NCI-H2171 (cell line): ENCODE data around the gene KCTD6.

Experiments used
- DNase-seq: peaks from one replicate; lab custom pipeline; 2025; lab: John Stamatoyannopoulos, UW

Gene KCTD6

DNA sequence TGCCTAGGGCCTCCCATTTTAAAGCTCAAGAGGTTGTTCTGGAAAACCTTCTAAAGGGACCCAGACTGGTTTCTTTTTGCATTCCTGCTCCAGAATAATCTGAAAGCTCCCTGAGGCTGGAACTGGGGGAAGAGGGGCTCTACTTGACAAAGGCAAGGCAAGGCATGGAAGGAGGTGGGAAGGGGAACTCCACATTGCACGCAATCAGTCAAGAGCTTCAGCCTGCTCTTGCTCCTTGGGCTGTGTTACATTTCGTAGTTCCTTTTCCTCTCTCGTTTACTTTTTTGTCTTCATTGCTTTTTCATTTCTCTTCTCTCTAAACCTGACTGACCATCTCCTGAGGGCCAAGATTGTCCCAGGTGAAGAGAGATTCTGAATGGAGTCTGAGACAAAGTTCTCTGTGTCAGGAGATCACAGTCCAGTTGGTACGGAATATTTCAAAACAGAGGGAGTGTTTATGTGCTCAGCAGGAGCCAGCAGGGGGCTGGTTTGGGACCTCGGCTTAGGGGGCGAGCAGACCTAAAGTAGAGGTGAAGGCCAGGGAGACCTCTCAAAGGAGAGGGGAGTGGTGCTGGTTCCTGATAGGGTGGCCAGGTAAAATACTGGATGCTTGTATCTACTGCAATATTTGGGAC lies 6.0 kb upstream of the KCTD6 start:
- no peak for DNase-seq

DNA sequence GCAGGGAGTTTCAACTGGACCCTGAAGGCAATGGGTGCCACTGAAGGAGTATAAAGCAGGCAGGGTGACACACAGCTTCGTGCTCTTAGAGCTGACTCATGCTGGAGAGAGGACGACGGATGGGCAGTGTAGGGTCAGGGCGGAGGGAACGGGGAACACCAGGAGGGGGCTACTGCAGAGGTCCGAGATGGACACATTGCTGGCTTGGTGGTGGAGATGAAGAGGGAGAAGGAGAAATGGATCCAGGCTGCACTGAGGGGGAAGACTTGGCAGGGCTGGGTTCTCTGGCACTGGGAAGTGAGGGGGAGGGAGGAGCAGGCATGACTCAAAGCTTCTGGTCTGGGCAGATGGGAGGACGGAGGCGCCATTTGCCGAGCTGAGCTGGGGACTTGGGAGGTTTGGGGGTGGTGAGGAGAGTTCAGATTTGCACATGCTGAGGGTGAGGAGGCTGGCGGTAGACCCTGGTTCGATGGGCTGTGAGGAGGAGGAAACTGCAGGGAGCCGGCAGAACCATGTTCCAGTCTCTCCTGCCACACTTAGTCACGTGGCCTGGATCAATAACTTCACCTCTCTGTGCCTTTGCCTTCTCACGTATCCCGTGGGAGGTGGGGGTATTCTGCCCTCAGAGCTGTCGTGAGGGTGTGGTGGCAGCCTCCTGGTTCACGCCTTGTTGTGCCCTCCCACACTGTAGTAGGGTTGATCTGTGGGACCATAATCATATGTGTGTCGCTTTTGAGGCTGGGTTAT lies 4.6 kb upstream of the KCTD6 start:
- DNase-seq: no peak

DNA sequence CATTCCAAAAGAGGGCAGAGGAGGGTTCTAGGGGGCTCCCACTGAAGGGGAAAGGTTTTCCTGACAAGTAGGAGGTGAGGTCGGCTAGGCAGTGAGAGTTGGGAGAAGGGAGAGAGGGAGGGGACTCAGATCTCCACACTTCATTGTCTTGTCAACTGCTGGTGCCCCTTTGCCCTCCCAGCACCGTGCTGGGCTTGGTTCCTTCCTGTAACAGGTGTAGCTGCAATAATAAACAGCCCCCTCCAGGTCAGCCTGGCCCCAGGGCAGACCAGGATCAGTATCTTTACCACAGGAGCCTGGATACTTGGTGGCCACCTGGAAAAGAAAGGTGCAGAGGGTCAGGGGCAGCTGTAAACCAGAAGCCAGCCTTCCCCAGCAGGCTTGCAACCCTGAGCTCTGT lies 2.9 kb upstream of the KCTD6 start:
- DNase-seq: no peak

DNA sequence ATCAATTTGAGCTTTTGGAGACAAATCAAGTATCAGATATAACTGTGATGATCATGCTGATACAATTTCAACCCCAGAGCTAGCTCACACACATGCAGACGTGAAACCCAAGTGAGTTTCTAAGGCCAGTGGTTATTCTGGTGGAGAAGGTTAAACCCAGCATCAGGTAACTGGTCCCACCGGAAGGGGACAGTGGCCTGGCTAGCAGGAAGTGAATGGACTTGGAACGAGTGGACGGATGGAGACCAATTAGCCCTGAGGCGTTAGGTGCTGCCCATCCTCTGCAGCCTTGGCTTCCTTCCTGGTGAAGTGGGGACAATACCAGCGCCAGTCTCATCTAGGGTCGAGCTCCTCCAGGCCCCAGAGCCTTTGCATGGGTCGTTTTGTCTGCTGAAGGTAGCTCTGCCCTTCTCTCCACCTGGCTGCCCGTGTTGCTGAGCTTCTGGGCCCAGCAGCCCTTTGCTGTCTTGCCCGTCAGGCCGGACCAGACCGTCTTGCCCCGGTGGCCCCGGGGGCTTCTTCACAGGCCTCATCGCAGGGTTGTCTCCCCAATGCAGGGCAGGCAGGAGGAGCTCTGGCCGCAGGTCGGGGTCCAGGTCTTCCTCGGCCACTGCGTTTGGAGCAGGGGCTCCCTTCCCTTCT lies 915 bp upstream of the KCTD6 start:
- DNase-seq: no peak

DNA sequence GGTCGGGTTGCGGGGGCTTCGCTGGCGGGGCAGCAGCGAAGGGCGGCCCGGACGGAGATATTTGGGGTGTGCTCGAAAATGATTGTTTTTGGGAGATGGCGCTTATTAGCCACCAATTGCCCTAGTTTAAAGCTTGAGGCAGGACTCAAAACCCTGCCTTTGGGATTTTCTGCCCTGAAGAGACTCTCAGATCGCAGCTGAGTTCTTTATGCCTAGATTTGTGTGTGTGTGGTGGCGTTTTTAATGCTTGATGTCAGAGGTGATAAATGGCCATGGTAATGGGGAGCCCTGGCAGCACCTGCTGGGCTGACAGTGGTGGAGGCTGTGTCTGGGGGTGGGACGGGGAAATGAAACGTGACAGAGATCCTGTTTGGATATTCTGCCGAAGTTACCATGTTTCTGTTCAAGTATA lies 604 bp downstream of the KCTD6 start:
- no peak for DNase-seq

DNA sequence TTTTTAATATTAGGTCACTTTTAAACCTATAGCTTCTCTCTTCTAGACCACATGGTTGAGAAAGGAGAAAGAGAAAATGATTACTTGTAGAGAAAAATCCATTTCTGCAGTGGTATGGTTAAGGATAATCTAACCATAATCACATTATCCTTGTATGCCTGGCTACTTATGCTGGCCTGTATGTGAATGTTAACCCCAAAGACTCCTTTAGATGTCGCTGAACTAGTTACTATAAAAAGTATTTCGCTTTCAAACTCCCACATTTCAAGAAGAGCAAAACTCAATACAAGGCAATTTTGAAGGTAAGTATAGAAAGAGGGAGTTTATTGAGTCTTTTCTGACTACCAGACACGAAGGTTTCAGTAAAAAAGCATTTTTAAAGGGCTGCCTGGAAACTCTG lies 2.2 kb downstream of the KCTD6 start:
- no peak for DNase-seq

DNA sequence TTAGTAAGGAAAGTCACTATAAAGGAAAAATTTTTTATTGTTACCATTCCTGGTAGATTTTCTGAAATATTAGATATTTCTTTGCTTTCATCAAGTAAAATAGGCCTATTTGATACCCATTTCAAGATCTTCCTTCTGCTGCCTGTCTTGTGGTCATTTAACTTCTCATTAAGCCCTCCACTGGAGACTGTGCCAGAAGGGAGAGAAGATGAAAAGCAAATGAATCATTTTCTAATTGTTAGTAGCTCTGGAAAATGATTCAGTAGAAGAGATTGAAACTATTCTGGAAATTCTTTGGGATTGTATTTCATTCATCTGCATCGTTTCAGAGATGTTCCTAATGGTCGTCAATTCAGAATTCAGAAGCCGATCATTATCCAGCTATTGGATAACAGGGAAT lies 3.2 kb downstream of the KCTD6 start:
- DNase-seq: no peak

DNA sequence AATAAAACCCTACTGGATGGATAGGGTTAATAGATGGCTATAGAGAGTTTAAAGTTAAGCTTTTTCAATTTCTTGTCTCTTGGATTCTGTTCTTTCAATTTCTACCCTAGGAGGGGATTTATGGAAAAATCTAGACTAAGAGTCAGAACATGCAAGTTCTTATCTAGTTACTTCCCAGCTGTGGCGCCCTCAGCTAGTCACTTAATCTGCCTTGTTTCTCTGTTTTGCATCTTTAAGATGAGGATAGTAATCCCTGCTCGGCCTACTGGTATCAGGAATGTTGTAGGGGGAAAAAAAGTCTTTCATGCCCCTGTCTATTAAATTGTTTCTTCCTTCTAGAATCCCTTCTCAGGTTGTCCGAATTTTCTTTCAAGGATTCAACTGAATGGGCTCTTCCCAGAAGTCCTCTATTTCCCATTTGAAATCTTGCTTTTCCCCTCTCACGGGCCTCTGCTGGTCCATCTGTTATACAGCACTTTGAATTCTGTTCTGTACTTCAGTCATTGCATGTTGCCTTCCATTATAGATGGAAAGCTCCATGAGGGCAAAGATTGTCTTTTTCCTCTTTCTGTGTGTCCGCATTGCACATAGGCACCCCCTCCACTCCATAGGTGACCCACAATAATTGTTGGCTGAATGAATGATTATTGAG lies 4.4 kb downstream of the KCTD6 start:
- DNase-seq: no peak

DNA sequence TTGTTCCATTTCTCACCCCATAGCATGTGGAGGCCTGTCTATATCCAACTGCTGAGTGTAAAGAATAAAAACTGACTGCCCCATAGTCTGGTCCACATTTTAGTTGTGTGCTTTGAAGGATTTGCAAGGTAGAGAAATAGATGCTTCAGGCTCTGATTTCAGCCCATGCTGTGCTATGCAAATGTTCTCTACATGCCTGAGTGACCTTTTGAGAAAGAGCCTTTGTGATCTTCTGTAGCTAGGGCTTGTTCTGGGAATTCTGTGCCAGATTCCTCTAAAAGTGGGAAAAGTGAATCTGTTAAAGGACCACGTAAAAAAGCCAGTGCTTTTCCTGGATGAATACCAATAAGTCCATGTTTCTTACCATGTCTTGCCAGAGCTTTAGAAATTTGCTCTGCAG lies 5.2 kb downstream of the KCTD6 start:
- no peak for DNase-seq

DNA sequence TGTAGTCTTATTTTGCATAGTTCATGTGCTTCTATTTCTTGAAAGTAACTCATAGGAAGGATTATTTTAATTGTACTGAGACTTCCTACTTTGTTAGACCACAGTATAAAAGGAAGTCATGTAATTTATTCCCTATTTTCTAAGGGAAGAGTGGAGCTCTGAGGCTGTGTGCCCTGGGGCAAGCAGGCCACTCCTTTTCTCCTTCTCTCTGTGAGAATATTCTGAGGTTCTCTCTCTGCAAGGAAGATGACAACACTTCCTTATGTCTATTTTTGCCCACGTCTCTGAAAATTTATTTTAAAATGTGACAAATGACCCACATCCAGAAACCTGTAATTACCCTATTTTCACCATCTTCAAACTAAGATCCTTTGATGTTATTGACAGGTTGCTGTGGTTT lies 11.0 kb downstream of the KCTD6 start:
- no peak for DNase-seq

DNA sequence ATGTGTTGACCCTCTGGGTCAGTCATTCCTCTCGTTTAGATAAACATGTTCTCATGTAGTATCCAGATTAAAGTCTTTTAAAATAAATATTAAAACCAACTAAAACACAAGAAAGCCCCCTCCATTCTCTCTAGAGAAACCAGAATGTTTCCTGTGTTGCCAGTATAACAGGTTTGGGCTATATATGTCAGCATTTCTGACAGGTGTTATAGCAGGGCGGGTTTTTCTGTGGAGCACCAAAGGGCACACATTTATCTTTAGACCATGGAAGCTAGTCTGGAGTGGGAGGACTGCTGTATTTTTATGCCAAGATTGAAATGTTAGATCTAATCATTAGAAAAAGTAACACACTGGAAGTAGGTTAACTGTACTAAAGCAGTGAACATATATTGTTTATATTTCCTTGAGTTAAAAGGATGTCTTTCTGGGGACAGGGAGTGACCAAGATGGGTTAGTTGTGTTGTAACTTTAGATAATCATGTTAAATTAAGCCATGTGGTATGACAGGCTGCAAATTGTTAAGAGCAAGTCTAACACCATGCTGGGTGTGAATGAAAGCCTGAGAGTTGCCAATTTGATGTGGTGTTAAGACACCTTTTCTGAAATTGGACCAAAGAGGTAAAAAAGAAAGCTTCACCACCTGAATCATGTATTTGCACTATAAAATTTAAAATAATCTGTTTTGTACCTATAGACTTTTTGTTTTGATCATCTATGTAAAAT lies 15.6 kb downstream of the KCTD6 start:
- no peak for DNase-seq

DNA sequence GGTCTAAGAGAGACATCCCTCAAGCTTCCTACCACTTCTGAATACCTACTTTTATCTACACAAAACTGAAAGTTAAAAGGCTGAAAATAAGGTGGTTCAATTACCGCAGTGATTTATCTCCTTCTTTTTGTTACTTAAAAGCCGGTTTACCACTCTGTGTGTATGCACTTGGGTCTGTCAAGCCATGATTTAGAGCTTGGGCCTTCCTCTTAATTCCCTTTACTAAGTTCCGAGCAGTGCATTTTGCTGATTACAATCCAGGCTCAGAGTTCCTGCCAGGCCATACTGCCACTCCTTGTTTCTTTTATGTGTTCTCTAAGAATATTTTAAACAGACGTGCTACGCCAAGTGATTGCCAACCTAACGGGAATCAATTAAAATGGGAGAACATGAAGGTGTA lies 16.5 kb downstream of the KCTD6 start:
- DNase-seq: no peak

DNA sequence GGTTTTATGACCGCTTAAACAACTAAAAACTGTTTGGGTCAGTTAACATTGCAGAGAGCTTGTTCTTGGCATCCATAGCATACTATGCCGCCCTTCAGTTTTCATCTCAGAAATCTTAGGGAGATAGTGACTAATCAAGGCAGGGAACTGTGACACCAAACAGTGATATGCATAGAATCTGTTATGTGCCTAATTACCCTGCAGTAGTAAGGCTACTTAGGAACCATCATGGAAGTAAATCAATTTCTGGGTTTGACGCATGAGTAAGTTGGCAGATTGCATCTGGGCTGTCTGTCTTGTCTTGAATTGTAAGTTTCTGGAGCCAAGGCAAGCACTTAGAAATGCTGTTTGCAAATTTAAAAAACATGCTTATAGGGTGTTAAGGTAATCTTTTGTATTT lies 22.5 kb downstream of the KCTD6 start:
- no peak for DNase-seq

DNA sequence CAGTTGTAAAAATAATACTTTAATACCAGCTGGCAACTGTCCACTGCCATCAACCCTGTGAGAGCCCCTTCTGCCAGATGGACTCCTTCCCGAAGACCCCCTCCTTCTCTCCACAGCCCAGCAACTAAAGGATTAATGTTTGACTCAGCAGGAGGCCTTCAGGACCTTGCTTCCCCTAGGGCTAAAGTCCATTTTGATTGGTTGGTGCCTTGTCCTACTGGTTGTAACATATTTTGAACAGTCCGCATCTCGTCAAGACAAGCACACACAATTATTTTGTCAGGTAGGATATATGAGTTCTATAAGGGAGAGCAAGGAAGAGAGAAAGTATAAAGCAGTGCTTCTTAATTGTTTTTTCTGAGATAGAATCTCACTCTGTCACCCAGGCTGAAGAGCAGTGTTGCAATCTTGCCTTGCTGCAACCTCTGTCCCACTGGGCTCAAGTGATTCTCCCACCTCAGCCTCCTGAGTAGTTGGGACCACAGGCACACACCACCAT lies 26.4 kb downstream of the KCTD6 start:
- DNase-seq: no peak

DNA sequence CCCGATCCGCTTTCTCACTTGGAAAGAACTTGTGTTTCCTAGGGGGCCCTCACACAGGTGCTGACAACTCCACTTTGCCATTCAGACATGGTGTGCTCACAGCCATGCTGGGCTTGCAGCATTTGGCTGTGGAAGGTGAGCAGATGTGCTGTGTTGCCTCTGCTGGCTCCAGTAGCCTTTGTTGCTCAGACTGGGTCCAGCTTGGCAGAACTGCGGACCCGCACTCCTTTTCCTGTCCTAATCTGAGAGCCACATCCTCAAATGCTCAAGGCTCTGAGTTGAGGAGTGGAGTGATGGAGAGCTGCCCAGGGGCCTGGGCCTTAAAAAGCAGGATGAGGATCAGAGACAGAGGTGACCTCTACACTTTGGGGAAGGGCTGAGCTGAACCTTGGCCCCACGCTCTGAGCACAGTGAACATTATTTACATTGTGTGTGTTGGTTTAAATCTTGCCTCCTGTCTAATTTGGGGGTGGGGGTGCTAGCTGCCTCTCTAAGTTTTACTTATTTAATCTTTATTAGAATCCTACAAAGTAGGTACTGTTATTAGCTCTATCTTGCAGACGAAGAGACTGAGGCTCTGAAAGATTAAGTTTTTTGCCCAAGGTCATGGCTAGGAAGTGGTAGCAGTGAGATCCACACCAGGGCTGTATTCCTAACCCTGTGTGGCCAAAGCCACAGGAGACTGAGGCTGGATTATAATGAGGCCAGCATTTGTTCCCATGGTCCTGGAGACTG lies 27.9 kb downstream of the KCTD6 start:
- no peak for DNase-seq

DNA sequence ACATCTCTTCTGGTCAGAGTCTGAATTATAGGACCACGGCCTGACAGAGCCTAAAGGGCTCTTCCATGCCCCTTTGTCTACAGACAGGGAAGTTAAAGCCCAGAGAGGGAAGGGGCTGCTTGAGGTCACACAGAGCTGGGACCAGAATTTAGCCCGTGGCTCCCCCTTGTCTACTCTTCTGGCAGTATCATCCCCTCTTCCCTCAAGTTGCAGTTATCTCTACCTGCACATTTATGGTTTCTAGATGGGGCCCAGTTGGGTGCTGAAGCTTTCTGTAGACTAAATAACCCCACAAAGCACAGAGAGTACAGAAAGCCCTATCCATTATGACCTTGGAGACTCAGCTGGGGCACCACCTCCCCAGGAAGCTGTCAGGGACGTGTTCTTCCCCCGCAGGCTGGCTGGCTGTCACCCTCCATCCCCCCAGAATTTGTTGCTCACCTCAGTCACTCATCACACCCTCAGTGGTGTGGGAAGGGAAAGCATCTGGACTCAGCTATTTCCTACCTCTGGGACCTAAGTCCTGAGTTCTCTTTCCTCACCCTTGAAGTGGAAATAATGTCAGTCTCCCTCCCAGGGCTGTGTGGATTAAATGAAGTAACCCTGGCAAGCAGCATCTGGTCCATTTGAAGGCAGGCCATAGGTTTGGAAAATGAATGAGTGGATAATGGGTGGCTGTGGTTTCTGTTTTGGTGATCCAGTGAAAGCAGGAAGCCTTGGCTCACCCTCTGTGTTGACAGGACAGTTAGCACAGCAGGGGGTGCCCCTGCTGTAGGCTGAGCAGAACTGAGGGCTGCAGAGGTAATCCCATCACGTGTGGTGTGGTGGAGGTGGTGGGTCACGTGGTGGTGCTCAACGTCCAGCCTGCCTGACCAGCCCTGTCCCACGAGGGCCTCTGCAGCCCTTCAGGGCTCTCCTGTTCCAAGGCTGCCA lies 28.8 kb downstream of the KCTD6 start:
- no peak for DNase-seq

DNA sequence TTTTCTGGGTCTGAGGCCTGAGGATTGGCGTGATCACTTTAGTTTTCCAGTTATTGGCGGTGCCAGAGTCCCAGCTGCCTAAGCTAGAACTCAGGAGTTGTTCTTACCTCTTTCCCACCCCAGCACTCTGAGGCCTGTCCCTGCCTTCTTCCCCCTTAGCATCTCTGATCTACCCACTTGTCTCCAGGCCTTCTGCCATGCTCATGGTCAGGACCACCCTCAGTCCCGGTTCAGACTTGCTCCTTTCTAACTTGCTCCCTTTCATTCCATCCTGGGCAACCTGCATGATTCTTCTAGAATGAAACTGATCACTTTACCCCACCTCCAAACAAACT lies 29.4 kb downstream of the KCTD6 start:
- DNase-seq: no peak

DNA sequence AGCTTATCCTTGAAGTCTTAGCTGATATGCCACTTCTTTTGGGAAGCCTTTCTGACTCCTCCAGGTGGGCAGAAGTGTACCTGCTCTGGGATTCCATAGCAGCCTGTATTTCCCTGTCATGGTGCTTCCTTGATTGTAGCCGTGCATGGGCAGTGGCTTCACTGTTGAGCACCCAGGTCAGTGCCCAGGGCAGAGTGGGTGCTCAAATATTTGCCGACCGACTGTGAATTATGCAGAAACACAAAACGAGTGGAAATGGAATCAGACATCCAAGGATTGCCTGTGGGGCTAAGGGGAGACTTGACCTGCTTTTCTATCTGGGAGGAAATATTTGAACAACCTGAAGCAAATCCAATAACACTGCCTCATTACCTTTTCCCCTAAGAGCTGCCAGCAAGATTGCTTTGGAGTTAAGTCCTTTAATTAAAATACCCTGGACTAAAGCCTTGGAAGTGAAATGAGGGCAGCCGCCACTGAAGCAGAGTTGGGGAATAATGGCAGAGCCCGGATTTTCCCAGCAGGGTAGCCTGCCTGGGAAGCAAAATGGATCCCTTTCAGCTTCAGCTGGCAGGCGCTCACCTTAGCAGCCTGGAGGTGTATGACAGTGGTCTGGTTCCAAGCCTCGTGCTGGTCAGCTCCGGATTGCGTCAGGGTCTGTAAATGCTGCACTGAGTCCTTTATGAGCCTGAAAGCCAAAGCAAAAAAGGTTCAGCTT lies 30.2 kb downstream of the KCTD6 start:
- no peak for DNase-seq

DNA sequence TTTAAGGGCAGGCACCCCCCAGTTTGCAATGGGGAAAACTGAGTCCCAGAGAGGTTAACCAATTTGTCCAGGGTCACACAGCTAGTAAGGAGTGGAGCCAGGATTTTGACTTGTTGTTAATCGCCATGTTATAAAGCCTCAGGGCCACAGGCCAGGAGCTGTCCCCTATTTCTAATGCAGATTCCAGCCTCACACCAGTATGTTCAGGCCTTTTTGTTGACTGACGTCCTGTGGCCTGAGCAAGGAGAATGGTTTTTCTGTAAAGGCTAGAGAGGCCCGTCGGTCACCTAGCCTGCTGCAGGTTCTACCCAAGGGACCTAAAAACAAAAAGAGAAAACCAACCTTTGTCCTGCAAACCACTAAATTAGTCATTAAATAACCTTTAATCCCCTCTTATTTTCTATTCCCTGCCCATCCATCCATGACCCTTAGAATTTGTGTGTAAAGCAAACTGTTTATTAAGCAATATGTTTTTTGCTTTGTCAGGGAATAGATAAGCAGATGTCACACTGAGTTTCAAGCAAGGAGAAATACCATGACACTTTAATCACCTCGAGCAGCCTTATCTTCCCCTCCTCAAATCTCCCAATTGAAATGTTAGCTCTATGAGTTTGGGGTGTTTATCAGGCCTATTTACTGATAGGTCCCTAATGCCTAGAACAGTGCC lies 31.0 kb downstream of the KCTD6 start:
- no peak for DNase-seq
